SK-N-DZ (cell line): ENCODE data around the gene AKAP8.
"Not testable (repeated sequence)": the region's sequence is repeated elsewhere in the genome, so short reads cannot be mapped to it uniquely, and the experiment has no call there.

Experiments used
- DNase-seq: peaks from one replicate; pipeline ENCODE4 v3.0.0-alpha.2; 2015; ENCODE audit warnings: low spot score

Gene AKAP8

GRCh38 chr19:15373644-15374043, 5.9 kb downstream of the AKAP8 start:
- no peak for DNase-seq

- no peak for DNase-seq
These were observed 6.7 kb downstream of the AKAP8 start for GRCh38 chr19:15372891-15373301.

- DNase-seq: no peak
These were observed 7.1 kb downstream of the AKAP8 start for GRCh38 chr19:15372470-15372869.

- DNase-seq: no peak
These were observed 7.7 kb downstream of the AKAP8 start for GRCh38 chr19:15371786-15372380.

GRCh38 chr19:15371119-15371518, 8.5 kb downstream of the AKAP8 start:
- no peak for DNase-seq

- DNase-seq: no peak
These were observed 10.0 kb downstream of the AKAP8 start for GRCh38 chr19:15369594-15369891.

- DNase-seq: no peak
These were observed 10.6 kb downstream of the AKAP8 start for GRCh38 chr19:15368798-15369593.

- no peak for DNase-seq
These were observed 11.4 kb downstream of the AKAP8 start for GRCh38 chr19:15368051-15368632.

- DNase-seq: no peak
These were observed 12.1 kb downstream of the AKAP8 start for GRCh38 chr19:15367439-15367838.

- no peak for DNase-seq
These were observed 14.3 kb downstream of the AKAP8 start for GRCh38 chr19:15365264-15365663.

GRCh38 chr19:15363791-15364190, 15.8 kb downstream of the AKAP8 start:
- DNase-seq: not testable (repeated sequence)

- not testable (repeated sequence) for DNase-seq
These were observed 16.5 kb downstream of the AKAP8 start for GRCh38 chr19:15363048-15363447.

GRCh38 chr19:15360015-15360414, 19.6 kb downstream of the AKAP8 start:
- DNase-seq: not testable (repeated sequence)

GRCh38 chr19:15358918-15359317, 20.7 kb downstream of the AKAP8 start:
- no peak for DNase-seq

GRCh38 chr19:15357906-15358305, 21.7 kb downstream of the AKAP8 start:
- no peak for DNase-seq

- DNase-seq: no peak
These were observed 24.9 kb downstream of the AKAP8 start for GRCh38 chr19:15354566-15355296.

- DNase-seq: no peak
These were observed 25.7 kb downstream of the AKAP8 start for GRCh38 chr19:15353908-15354307.

GRCh38 chr19:15352535-15352934, 27.1 kb downstream of the AKAP8 start:
- DNase-seq: not testable (repeated sequence)

GRCh38 chr19:15341328-15341727, 38.3 kb downstream of the AKAP8 start:
- DNase-seq: not testable (repeated sequence)

GRCh38 chr19:15340086-15340485, 39.5 kb downstream of the AKAP8 start:
- DNase-seq: no peak

- DNase-seq: no peak
These were observed 42.4 kb downstream of the AKAP8 start for GRCh38 chr19:15337202-15337601.

- DNase-seq: not testable (repeated sequence)
These were observed 43.6 kb downstream of the AKAP8 start for GRCh38 chr19:15335992-15336391.
